ENCODE data around the gene KRTAP9-1. TPM values are rescaled to one million over a fixed set of nuclear protein-coding genes. Genes with fewer than 3 reads are reported as not detected.
A peak's percentile ranks its signal among the peaks of the same experiment; 100 is the strongest.

KRTAP9-1 gene
- total RNA-seq, 1 experiment from 2014 or later: not detected

DNA sequence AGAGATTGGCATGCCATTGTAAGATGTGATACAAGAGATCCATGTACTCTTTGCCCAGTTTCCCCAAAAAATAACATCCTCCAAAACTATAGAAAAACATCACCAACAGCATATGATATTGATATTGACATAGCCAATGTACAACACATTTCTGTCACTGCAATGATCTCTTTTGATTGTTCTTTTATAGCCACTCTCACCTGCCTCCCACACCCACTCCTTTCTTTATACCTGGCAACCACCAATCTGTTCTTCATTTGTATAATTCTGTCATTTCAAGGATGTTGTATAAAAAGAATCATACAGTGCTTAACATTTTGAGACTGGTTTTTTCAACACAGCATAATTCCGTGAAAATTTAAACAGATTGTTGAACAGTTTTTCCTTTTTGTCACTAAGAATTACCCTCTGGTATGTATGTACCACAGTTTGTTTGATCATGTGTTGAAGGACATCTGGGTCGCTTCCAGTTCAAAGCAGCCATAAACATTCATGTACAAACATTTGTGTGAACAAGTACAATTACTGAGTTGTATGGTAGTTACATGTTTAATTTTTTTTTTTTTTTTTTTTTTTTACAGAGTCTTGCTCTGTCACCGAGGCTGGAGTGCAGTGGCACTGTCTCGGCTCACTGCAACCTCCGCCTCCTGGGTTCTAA is 9.9 kb downstream of the KRTAP9-1 start:
- DNase-seq: no peak
- TF ChIP-seq, protein P1, sequence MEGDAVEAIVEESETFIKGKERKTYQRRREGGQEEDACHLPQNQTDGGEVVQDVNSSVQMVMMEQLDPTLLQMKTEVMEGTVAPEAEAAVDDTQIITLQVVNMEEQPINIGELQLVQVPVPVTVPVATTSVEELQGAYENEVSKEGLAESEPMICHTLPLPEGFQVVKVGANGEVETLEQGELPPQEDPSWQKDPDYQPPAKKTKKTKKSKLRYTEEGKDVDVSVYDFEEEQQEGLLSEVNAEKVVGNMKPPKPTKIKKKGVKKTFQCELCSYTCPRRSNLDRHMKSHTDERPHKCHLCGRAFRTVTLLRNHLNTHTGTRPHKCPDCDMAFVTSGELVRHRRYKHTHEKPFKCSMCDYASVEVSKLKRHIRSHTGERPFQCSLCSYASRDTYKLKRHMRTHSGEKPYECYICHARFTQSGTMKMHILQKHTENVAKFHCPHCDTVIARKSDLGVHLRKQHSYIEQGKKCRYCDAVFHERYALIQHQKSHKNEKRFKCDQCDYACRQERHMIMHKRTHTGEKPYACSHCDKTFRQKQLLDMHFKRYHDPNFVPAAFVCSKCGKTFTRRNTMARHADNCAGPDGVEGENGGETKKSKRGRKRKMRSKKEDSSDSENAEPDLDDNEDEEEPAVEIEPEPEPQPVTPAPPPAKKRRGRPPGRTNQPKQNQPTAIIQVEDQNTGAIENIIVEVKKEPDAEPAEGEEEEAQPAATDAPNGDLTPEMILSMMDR (conservative IDR thresholded peaks at IDR 0.05): no peak
- no peak for TF ChIP-seq EZH2 (IDR thresholded peaks at IDR 0.05; ENCODE audit: low read depth)
- Histone ChIP-seq H2AFZ (no peak overlapping the region), H3F3A (ENCODE audit: insufficient read depth, low read depth) (no peaks in the 10 kb centered on the region), H4K20me1 (ENCODE audit: insufficient read depth) (no peaks in the 10 kb centered on the region), H3K27ac (no peak overlapping the region), H3K9me3 (ENCODE audit: insufficient read depth, low read depth) (peaks cover 3% of the 10 kb centered on the region; the same call in 1 of the 2 replicates), H3K36me3 (ENCODE audit: low read depth) (no peaks in the 10 kb centered on the region), H3K27me3 (ENCODE audit: insufficient read depth, low read depth) (no peaks in the 10 kb centered on the region), H3K4me2 (no peak overlapping the region), H3K79me2 (ENCODE audit: low read depth) (no peaks in the 10 kb centered on the region), H3K4me3 (no peak overlapping the region), H3K4me1 (replicated peaks; ENCODE audit: insufficient read depth) (no peaks in the 10 kb centered on the region), H3K9me2 (ENCODE audit: insufficient read depth) (no peaks in the 10 kb centered on the region)
- intact Hi-C loops (cut with micrococcal nuclease; ENCODE audit: unreplicated experiment): no loop called here
- POLR2A ChIA-PET (ENCODE audit: unreplicated experiment): no interaction called here
- no TSS peak for BruUV-seq (replicated peaks)
- CTCF ChIA-PET: no interaction called here

- CTCF ChIA-PET: interaction anchor here (0.5 to 0.6 kb wide), 2 partner anchors 22 to 515 kb away, joined by 3 to 4 read pairs; no protein-coding TSS in a partner anchor
- TF ChIP-seq EZH2 (IDR thresholded peaks at IDR 0.05; ENCODE audit: low read depth): no peak
- TF ChIP-seq, protein P1 (conservative IDR thresholded peaks at IDR 0.05): no peak
- Histone ChIP-seq H3F3A (ENCODE audit: insufficient read depth, low read depth) (peaks cover 27% of the 10 kb centered on the region), H3K4me1 (replicated peaks; ENCODE audit: insufficient read depth) (peaks cover 33% of the 10 kb centered on the region), H3K27ac (peak overlapping the region; percentile 83), H3K9me3 (ENCODE audit: insufficient read depth, low read depth) (no peaks in the 10 kb centered on the region; the same call in none of the 2 replicates), H3K4me2 (peak overlapping the region; percentile 41), H3K36me3 (ENCODE audit: low read depth) (no peaks in the 10 kb centered on the region), H3K9me2 (ENCODE audit: insufficient read depth) (no peaks in the 10 kb centered on the region), H4K20me1 (ENCODE audit: insufficient read depth) (no peaks in the 10 kb centered on the region), H3K4me3 (no peak overlapping the region), H3K79me2 (ENCODE audit: low read depth) (no peaks in the 10 kb centered on the region), H2AFZ (no peak overlapping the region), H3K27me3 (ENCODE audit: insufficient read depth, low read depth) (no peaks in the 10 kb centered on the region)
- POLR2A ChIA-PET (ENCODE audit: unreplicated experiment): interaction anchor here (0.6 kb wide), 1 partner anchor 163 kb away, joined by 3 read pairs; no protein-coding TSS in a partner anchor
- intact Hi-C loops (cut with micrococcal nuclease; ENCODE audit: unreplicated experiment): no loop called here
- BruUV-seq (replicated peaks): no TSS peak
- DNase-seq: peak; percentile 2 to 84
Observed at GRCh38 chr17:41211845-41212466, 22.3 kb downstream of the KRTAP9-1 start.

DNA sequence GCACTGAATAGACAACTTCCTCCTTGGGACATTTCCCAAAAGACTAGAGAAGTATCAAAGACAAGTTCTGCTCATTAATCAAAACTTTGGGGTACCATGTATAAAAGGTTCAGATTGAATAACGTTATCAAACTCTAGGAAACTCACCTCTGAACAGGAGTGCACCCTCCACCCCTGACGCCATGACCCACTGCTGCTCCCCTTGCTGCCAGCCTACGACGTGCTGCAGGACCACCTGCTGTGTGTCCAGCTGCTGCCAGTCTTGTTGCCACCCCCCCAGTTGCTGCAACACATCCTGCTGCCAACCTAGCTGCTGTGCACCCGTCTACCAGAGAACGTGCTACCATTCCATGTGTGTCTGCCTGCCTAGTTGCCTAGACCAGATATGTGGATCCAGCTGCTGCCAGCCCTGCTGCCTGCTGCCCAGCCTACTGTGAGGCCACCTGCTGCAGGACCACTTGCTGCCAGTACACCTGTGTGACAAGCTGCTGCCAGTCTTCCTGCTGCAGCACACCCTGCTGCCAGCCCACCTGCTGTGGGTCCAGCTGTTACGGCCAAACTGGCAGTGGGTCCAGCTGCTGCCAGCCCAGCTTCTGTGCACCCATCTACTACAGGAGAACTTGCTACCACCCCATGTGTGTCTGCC is 23.0 kb downstream of the KRTAP9-1 start:
- no peak for TF ChIP-seq EZH2 (IDR thresholded peaks at IDR 0.05; ENCODE audit: low read depth)
- TF ChIP-seq, protein P1 (conservative IDR thresholded peaks at IDR 0.05): no peak
- POLR2A ChIA-PET (ENCODE audit: unreplicated experiment): interaction anchor here (0.6 kb wide), 1 partner anchor 37 kb away, joined by 3 read pairs; no protein-coding TSS in a partner anchor
- DNase-seq: peak in 1 of 2 experiments; percentile 4
- Histone ChIP-seq H3K4me1 (replicated peaks; ENCODE audit: insufficient read depth) (peaks cover 33% of the 10 kb centered on the region), H4K20me1 (ENCODE audit: insufficient read depth) (no peaks in the 10 kb centered on the region), H3K9me3 (ENCODE audit: insufficient read depth, low read depth) (no peaks in the 10 kb centered on the region; the same call in none of the 2 replicates), H3K79me2 (ENCODE audit: low read depth) (no peaks in the 10 kb centered on the region), H3K27ac (peak overlapping the region; percentile 83), H3K9me2 (ENCODE audit: insufficient read depth) (no peaks in the 10 kb centered on the region), H2AFZ (no peak overlapping the region), H3K36me3 (ENCODE audit: low read depth) (no peaks in the 10 kb centered on the region), H3K27me3 (ENCODE audit: insufficient read depth, low read depth) (no peaks in the 10 kb centered on the region), H3K4me2 (peak overlapping the region; percentile 41), H3F3A (ENCODE audit: insufficient read depth, low read depth) (peaks cover 27% of the 10 kb centered on the region), H3K4me3 (no peak overlapping the region)
- BruUV-seq (replicated peaks): no TSS peak
- intact Hi-C loops (cut with micrococcal nuclease; ENCODE audit: unreplicated experiment): no loop called here
- CTCF ChIA-PET: no interaction called here
